PC-3 (cell line): ENCODE measurements around the gene SEMA4B. TPM values are rescaled to one million over a fixed set of nuclear protein-coding genes. Genes with fewer than 3 reads are reported as not detected.

Experiments used
- ATAC-seq: fragments of 200-7000 bp; cut with Tn5 transposase; 2 replicates; pipeline ENCODE4 v1.9.1; 2020; ENCODE audit warnings: mild to moderate bottlenecking, moderate library complexity
- BruUV-seq: library from RNA; stranded (reverse); fragments of 400-500 nt; replicated peaks from 2 replicates; lab custom pipeline; 2021; lab: Mats Ljungman, UMichigan
- CTCF ChIA-PET: fragments of 300-600 bp; sonication (Branson Sonifier 250); formaldehyde crosslinking; loops from one replicate; lab custom pipeline; 2022; ENCODE audit warnings: antibody characterized with exemption; lab: Charles Lee
- POLR2A ChIA-PET: fragments of 300-600 bp; sonication (Branson Sonifier 250); formaldehyde crosslinking; loops from one replicate; lab custom pipeline; 2022; ENCODE audit warnings: antibody characterized with exemption; ENCODE audit not compliant: unreplicated experiment; lab: Charles Lee
- DNase-seq: peaks from one replicate; pipeline ENCODE4 v3.0.0-alpha.2; 2015
- H2AFZ ChIP-seq: fragments of 300-600 bp; sonication (generic); 2 replicates; pipeline ENCODE4 v1.6.0; 2016; ENCODE audit warnings: antibody characterized with exemption, low read length
- H3F3A ChIP-seq: fragments of 300-600 bp; sonication (generic); one replicate; pipeline ENCODE4 v1.6.0; 2017; ENCODE audit warnings: antibody characterized with exemption, low read length, control low read depth, mild to moderate bottlenecking; ENCODE audit not compliant: unreplicated experiment
- H3K27ac ChIP-seq: fragments of 300-600 bp; sonication (generic); 2 replicates; pipeline ENCODE4 v1.5.1; 2016; ENCODE audit warnings: mild to moderate bottlenecking, low read length
- H3K27me3 ChIP-seq: fragments of 300-600 bp; sonication (generic); 2 replicates; pipeline ENCODE4 v1.6.1; 2016; ENCODE audit warnings: low read length, mixed read lengths
- H3K36me3 ChIP-seq: fragments of 300-600 bp; sonication (generic); 2 replicates; pipeline ENCODE4 v1.6.1; 2016; ENCODE audit warnings: low read depth, mixed run types, low read length, mixed read lengths
- H3K4me1 ChIP-seq: fragments of 300-600 bp; sonication (generic); 2 replicates; pipeline ENCODE4 v1.5.1; 2016; ENCODE audit warnings: low read length; ENCODE audit not compliant: insufficient read depth
- H3K4me2 ChIP-seq: fragments of 300-600 bp; sonication (generic); 2 replicates; pipeline ENCODE4 v1.6.0; 2016; ENCODE audit warnings: low read length
- H3K4me3 ChIP-seq: fragments of 300-600 bp; sonication (generic); 2 replicates; pipeline ENCODE4 v1.5.1; 2016; ENCODE audit warnings: mild to moderate bottlenecking, low read length, mixed read lengths
- H3K79me2 ChIP-seq: fragments of 300-600 bp; sonication (generic); 2 replicates; pipeline ENCODE4 v1.6.1; 2017; ENCODE audit warnings: low read length, mixed read lengths
- H3K9ac ChIP-seq: fragments of 300-600 bp; sonication (generic); 2 replicates; pipeline ENCODE4 v1.6.0; 2016; ENCODE audit warnings: mild to moderate bottlenecking, low read length
- H3K9me2 ChIP-seq: fragments of 300-600 bp; sonication (generic); replicated peaks from 2 replicates; pipeline ENCODE4 v1.6.1; 2016; ENCODE audit warnings: mixed run types, low read length, mixed read lengths
- H3K9me3 ChIP-seq: fragments of 300-600 bp; sonication (generic); 2 replicates; pipeline ENCODE4 v1.6.1; 2016; ENCODE audit warnings: low read length, mixed read lengths
- H4K20me1 ChIP-seq: fragments of 300-600 bp; sonication (generic); 2 replicates; pipeline ENCODE4 v1.6.1; 2016; ENCODE audit warnings: low read length, mixed read lengths
- CTCF ChIP-seq: fragments of 300-600 bp; sonication (generic); conservative IDR thresholded peaks from 2 replicates; pipeline ENCODE4 v1.5.1; 2017; ENCODE audit warnings: antibody characterized with exemption, low read depth, mild to moderate bottlenecking, low read length
- EZH2 ChIP-seq: fragments of 300-600 bp; sonication (generic); IDR thresholded peaks from one replicate; pipeline ENCODE4 v1.6.1; 2017; ENCODE audit warnings: antibody characterized with exemption, mild to moderate bottlenecking, low read length; ENCODE audit not compliant: unreplicated experiment
- EZH2phosphoT487 ChIP-seq: fragments of 300-600 bp; sonication (generic); IDR thresholded peaks from 2 replicates; pipeline ENCODE4 v1.6.1; 2018; ENCODE audit warnings: mild to moderate bottlenecking, antibody characterized with exemption, low read length, borderline replicate concordance
- intact Hi-C: fragments of 100-400 bp; cut with micrococcal nuclease; formaldehyde crosslinking; loops from 2 replicates; pipeline ENCODE4 v1.9.0; 2023
- total RNA-seq: library from RNA; depleted of rRNA; stranded (reverse); fragments of >200 nt; gene quantifications from 2 replicates; pipeline ENCODE4 v1.2.3, GENCODE V29; 2014

Gene SEMA4B
- total RNA-seq, 1 experiment from 2014 or later, result 114 TPM

GRCh38 chr15:90230610-90231009 is 29.5 kb downstream of the SEMA4B start:
- BruUV-seq, result no TSS peak
- CTCF ChIA-PET, result no interaction called here
- Histone ChIP-seq H3K4me1 (peaks cover 27% of the 10 kb centered on the region), H3K27ac (no peak overlapping the region; the same call in 1 of the 2 replicates), H3K9ac (no peak overlapping the region), H3K9me2 (no peaks in the 10 kb centered on the region), H3K4me2 (no peak overlapping the region), H4K20me1 (no peaks in the 10 kb centered on the region), H3K36me3 (peaks cover 42% of the 10 kb centered on the region), H3K4me3 (no peak overlapping the region), H3K27me3 (no peaks in the 10 kb centered on the region), H3K79me2 (peaks cover 46% of the 10 kb centered on the region), H3F3A (no peaks in the 10 kb centered on the region), H2AFZ (no peak overlapping the region), H3K9me3 (no peaks in the 10 kb centered on the region)
- POLR2A ChIA-PET, result no interaction called here
- ATAC-seq (no peak), DNase-seq (no peak)
- TF ChIP-seq EZH2phosphoT487 (no peak), CTCF (no peak), EZH2 (no peak)
- intact Hi-C loops, result loop anchor here (5.0 kb wide), 2 partner anchors 37 to 88 kb away; partner anchors contain the start of gene NGRN

- ATAC-seq (no peak; the same call in 1 of the 2 replicates), DNase-seq (peak; percentile 47)
- Histone ChIP-seq H2AFZ (no peak overlapping the region), H3K79me2 (peaks cover 46% of the 10 kb centered on the region), H3K9me3 (no peaks in the 10 kb centered on the region), H3K9ac (peak overlapping the region; percentile 91; the same call in 1 of the 2 replicates), H3K9me2 (no peaks in the 10 kb centered on the region), H3K4me1 (peaks cover 27% of the 10 kb centered on the region), H4K20me1 (no peaks in the 10 kb centered on the region), H3K27ac (peak overlapping the region; percentile 89), H3K36me3 (peaks cover 36% of the 10 kb centered on the region), H3K4me2 (peak overlapping the region; percentile 89), H3K4me3 (peak overlapping the region; percentile 92), H3F3A (no peaks in the 10 kb centered on the region), H3K27me3 (no peaks in the 10 kb centered on the region)
- ChIA-PET POLR2A (no interaction called here), CTCF (interaction anchor here (2.7 kb wide), 1 partner anchor 88 kb away, joined by 9 read pairs; no protein-coding TSS in a partner anchor)
- intact Hi-C loops, result loop anchor here (5.0 kb wide), 2 partner anchors 36 to 89 kb away; partner anchors contain the start of gene NGRN
- BruUV-seq, result no TSS peak
- no peak for TF ChIP-seq EZH2phosphoT487
- TF ChIP-seq CTCF, result no peak
- TF ChIP-seq EZH2, result no peak
Observed at GRCh38 chr15:90231028-90232017, 30.2 kb downstream of the SEMA4B start.
